Measurements from ENCODE around the gene CIAO2A.

The CIAO2A gene

GRCh38 chr15:64134345-64134829 is 40.7 kb upstream of the CIAO2A start:
- TF ChIP-seq, protein P1, sequence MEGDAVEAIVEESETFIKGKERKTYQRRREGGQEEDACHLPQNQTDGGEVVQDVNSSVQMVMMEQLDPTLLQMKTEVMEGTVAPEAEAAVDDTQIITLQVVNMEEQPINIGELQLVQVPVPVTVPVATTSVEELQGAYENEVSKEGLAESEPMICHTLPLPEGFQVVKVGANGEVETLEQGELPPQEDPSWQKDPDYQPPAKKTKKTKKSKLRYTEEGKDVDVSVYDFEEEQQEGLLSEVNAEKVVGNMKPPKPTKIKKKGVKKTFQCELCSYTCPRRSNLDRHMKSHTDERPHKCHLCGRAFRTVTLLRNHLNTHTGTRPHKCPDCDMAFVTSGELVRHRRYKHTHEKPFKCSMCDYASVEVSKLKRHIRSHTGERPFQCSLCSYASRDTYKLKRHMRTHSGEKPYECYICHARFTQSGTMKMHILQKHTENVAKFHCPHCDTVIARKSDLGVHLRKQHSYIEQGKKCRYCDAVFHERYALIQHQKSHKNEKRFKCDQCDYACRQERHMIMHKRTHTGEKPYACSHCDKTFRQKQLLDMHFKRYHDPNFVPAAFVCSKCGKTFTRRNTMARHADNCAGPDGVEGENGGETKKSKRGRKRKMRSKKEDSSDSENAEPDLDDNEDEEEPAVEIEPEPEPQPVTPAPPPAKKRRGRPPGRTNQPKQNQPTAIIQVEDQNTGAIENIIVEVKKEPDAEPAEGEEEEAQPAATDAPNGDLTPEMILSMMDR (IDR thresholded peaks at IDR 0.05; ENCODE audit: insufficient read depth, low read depth, low read length, missing control alignments) = no peak
- no peak overlapping the region for H3K4me3 ChIP-seq (ENCODE audit: low read depth, low read length)
- no peak for DNase-seq (ENCODE audit: low read depth)

- no peak overlapping the region for H3K4me3 ChIP-seq (ENCODE audit: low read depth, low read length)
- no peak for DNase-seq (ENCODE audit: low read depth)
- TF ChIP-seq, protein P1 (IDR thresholded peaks at IDR 0.05; ENCODE audit: insufficient read depth, low read depth, low read length, missing control alignments) = no peak
Observed at GRCh38 chr15:64133623-64134344, 40.1 kb upstream of the CIAO2A start.

DNA sequence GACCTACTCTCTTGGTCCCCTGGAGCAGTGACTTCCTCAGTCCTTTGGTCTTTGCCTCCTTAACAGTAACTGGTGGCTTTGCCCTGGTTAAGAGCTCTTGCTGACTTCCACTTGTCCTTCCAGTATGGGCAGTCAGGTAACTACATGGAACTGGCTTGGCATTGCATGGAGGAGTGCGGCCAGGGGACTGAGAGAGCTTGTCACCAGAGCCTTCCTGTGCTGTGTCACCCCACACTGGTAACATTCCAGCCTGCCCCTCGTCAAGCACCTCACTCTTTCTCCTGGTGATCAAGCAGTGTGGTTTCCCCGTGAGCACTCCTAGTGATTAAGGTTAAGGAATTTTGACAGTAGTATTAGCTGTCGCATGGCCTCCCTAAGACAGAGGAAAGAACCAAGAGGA is 38.6 kb upstream of the CIAO2A start:
- TF ChIP-seq, protein P1 (IDR thresholded peaks at IDR 0.05; ENCODE audit: insufficient read depth, low read depth, low read length, missing control alignments) = no peak
- DNase-seq (ENCODE audit: low read depth) = no peak
- H3K4me3 ChIP-seq (ENCODE audit: low read depth, low read length) = no peak overlapping the region

GRCh38 chr15:64131547-64131946 is 37.9 kb upstream of the CIAO2A start:
- TF ChIP-seq, protein P1 (IDR thresholded peaks at IDR 0.05; ENCODE audit: insufficient read depth, low read depth, low read length, missing control alignments) = no peak
- no peak for DNase-seq (ENCODE audit: low read depth)

DNA sequence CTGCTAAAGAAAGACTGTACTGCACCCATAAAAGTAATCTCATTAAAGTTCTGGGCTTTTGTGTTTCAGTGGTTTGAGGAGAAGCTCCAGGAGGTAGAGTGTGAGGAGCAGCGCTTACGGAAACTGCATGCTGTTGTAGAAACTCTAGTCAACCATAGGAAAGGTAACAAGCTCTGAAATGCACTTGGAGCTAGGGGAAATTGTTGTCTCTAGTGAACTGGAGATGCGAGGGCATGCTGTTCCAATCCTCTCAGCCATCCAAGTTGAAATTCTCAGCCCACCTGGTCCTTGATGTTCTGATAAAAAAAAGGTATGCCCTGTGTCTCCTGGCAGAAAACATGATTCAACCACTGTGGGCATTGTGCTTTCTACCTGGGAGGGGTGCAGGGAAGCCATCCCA is 36.5 kb upstream of the CIAO2A start:
- DNase-seq (ENCODE audit: low read depth) = no peak
- TF ChIP-seq, protein P1 (IDR thresholded peaks at IDR 0.05; ENCODE audit: insufficient read depth, low read depth, low read length, missing control alignments) = no peak
- H3K4me3 ChIP-seq (ENCODE audit: low read depth, low read length) = no peak overlapping the region

More at GRCh38 chr15:64131547-64131946, 37.9 kb upstream of the CIAO2A start:
- no peak overlapping the region for H3K4me3 ChIP-seq (ENCODE audit: low read depth, low read length)

GRCh38 chr15:64127521-64128270 is 34.1 kb upstream of the CIAO2A start:
- no peak for DNase-seq (ENCODE audit: low read depth)
- no peak overlapping the region for H3K4me3 ChIP-seq (ENCODE audit: low read depth, low read length)
- TF ChIP-seq, protein P1 (IDR thresholded peaks at IDR 0.05; ENCODE audit: insufficient read depth, low read depth, low read length, missing control alignments) = no peak

Data from GM12865 (cell line).